ENCODE results near the gene RNASE11. TPM values are rescaled to one million over a fixed set of nuclear protein-coding genes. Genes with fewer than 3 reads are reported as not detected.
A peak's percentile ranks its signal among the peaks of the same experiment; 100 is the strongest.
"Not testable (repeated sequence)": the region's sequence is repeated elsewhere in the genome, so short reads cannot be mapped to it uniquely, and the experiment has no call there.

Gene RNASE11
- total and polyA plus RNA-seq, 9 of the 15 experiments (the other 6 are each of a cell fraction or from before 2014, with no cell fraction given), result 0.16 to 0.29 (median 0.22) TPM; not detected in 6

GRCh38 chr14:20572382-20572990, 15.3 kb downstream of the RNASE11 start:
- TF ChIP-seq RAD51 (IDR thresholded peaks at IDR 0.05; ENCODE audit: borderline replicate concordance, low read depth) (peak; percentile 53; the same call in 1 of the 2 replicates), TFE3 (CRISPR knock-in tag; IDR thresholded peaks at IDR 0.05) (peak; percentile 47), USF2 (CRISPR knock-in tag; IDR thresholded peaks at IDR 0.05) (peak; percentile 21; the same call in 1 of the 2 replicates)
- H4K20me1 ChIP-seq (replicated peaks; ENCODE audit: control insufficient read depth, insufficient read depth, low read length); H3K4me3 ChIP-seq; ATAC-seq; H3K27ac ChIP-seq (ENCODE audit: extremely low read depth, low read depth, low read length); H3K27me3 ChIP-seq (ENCODE audit: control insufficient read depth in 2 of 2, insufficient read depth in 2 of 2, low read length in 2 of 2); H3K9me1 ChIP-seq (ENCODE audit: control insufficient read depth, insufficient read depth, low read length); H3K9ac ChIP-seq (ENCODE audit: insufficient read depth in 1 of 2, low read depth in 2 of 2, low read length in 2 of 2); H2AFZ ChIP-seq (ENCODE audit: low read depth, low read length); H3K4me1 ChIP-seq (replicated peaks in 1 of 2; ENCODE audit: control insufficient read depth in 2 of 2, insufficient read depth in 2 of 2, low read length in 2 of 2); DNase-seq (ENCODE audit: extremely low read depth in 1 of 4, low spot score in 3 of 4); FAIRE-seq; intact Hi-C loops (cut with micrococcal nuclease); H3K9me3 ChIP-seq (replicated peaks; ENCODE audit: control insufficient read depth, insufficient read depth, low read depth, low read length); H3K4me2 ChIP-seq (ENCODE audit: insufficient read depth, low read length); in situ Hi-C loops (cut with MboI); POLR2A ChIA-PET; H3K79me2 ChIP-seq (ENCODE audit: control insufficient read depth, insufficient read depth, low read length); H3K36me3 ChIP-seq (ENCODE audit: control insufficient read depth, insufficient read depth, low read length); BruUV-seq (replicated peaks); CTCF ChIA-PET (ENCODE audit: low intra/inter-chr PET ratio): not testable (repeated sequence)
- 29% methylated on average over 3 of the region's 4 CpGs for WGBS (ENCODE audit: insufficient coverage, low coverage, missing lambda C conversion rate)

Data from K562 (cell line).